ENCODE data around the gene COL5A1.

Gene COL5A1

GRCh38 chr9:134766587-134766986 lies 125.0 kb downstream of the COL5A1 start:
- no peak for DNase-seq (ENCODE audit: low read depth in 2 of 2)

GRCh38 chr9:134768332-134768708 lies 126.7 kb downstream of the COL5A1 start:
- no peak for DNase-seq (ENCODE audit: low read depth in 2 of 2)

GRCh38 chr9:134768709-134769351 lies 127.2 kb downstream of the COL5A1 start:
- no peak for DNase-seq (ENCODE audit: low read depth in 2 of 2)

- no peak for DNase-seq (ENCODE audit: low read depth in 2 of 2)
These were observed 129.7 kb downstream of the COL5A1 start for GRCh38 chr9:134770972-134771971.

GRCh38 chr9:134772331-134772730 lies 130.7 kb downstream of the COL5A1 start:
- DNase-seq (ENCODE audit: low read depth in 2 of 2), result no peak

DNA sequence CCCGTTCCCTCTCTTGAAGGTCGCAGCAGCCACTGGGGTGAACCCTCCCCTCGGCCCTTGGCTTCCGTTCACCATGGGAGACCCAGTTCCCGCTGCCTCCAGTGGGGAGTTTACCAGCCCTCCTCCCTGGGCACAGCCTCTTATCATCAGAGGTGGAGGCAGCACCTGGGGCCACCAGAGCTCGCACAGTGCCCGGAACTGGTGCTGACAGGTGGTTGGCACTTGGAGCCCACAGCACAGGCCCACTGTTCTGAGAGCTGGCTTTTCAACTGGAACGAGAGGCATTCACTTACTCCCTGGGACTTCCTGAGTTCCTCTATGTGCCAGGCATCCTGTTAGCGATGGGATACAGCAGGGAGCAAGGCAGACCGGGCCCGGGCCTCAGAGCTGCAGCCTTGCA lies 132.2 kb downstream of the COL5A1 start:
- DNase-seq (ENCODE audit: low read depth in 2 of 2), result no peak

DNA sequence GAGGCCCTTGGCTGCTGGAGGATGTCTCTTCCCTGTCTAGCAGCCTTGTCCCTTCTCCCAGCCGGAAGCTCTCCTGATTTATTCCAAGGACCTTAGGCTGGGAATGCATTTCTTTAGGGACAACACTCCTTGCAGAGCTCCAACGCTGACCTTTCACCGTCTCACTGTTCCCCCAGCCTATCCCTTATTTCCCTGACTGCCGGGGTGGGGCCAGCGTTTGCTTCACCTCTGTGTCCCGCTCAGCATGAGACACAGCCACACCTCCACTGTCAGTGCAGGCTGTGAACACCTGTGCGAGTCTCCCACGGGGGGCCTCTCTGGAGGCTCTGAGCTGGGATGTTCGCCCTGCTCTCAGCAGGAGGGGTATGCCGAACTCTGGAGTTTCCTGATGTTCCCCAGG lies 132.8 kb downstream of the COL5A1 start:
- no peak for DNase-seq (ENCODE audit: low read depth in 2 of 2)

DNA sequence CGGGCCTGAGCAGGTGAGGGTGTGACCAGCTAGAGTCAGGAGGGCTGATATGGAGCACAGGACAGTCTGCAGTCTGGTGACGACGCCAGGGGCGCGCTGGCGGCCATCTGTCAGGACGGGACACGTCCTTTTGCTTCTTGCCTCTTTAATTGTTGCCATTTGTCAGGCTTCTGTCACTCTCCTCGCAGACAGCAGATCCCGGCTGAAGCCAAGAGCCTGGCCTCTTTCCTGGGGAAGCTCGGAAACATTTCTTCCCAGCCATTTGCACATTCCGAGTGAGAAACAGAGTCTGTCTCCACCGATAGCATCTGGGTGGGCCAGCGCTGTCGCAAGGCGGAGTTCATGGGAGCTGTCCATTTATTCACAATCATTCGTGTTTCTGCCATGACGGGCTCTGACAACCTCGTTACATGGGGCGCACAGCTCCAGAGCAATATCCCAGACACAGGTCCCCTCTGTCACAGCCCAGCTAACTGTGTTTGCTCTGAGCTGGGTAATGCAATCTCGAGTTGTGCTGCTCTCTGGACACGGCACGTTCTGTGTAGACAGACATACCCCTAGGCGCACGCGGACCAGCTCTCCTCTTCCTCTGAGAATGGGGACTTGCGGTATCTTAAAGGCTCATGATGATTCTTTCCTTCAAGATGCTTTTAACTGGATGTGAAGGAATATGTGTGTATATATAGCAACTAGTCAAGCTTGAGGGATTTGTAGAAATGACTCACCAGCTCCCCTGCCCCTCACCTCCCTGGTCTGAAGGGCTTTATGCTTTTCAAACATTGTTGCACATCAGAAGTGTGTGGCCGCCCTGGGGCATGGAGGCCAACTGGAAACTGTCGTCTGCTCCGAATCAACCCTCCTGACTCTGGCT lies 133.7 kb downstream of the COL5A1 start:
- DNase-seq (ENCODE audit: low read depth in 2 of 2), result no peak

DNA sequence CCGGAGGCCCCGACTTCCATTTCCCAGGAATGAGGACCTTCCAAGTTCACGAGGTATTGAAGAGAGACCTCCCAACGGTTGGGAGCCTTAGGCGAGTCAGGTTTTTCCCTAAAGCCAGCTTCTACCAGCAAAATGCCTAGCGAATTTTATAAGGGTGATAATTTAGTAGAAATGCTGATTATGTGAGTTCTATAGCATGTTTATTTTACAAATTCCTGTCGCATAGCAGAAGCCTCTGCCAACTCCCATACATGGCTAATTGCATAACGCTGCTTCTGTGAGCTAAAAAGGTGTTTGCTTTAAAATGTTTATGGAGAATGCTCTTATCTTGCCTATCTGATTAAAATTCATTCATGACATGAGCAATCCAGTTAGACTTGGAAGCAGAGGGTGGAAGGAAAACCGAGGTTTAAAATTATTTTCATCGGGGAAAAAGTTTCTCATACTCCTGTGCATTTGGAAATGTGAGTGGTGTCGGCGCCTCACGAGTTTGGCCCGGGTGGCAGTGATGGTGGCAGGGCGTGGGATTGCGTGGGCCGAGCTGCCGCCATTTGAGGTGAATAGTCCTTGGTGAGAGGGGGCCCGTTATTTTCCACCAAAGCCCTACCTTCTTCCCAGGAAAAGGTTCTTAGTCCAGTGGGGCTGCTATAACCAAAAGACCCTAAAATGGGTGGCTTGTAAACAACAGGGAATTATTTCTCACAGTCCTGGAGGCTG lies 134.6 kb downstream of the COL5A1 start:
- no peak for DNase-seq (ENCODE audit: low read depth in 2 of 2)

GRCh38 chr9:134777153-134777552 lies 135.6 kb downstream of the COL5A1 start:
- DNase-seq (ENCODE audit: low read depth in 2 of 2), result no peak

DNA sequence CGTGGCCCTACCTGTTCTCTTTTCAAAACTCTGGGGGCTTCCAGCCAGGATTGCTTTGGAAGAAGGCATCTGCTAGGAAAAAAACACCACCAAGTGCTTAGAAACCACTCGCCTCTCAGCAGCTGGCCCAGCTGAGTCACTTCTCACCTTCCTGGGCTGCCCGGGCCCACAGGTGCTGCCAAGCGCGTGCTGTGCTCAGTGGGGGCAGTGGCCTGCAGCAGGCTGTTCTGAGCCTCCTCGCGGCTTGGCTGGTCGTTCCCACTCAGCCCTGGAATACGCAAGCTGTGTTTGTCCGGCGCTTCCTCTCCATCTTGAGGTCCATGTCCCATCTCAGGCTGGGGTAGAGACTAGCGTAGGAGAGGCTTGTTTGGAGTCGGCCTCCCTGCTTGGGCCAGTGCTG lies 136.6 kb downstream of the COL5A1 start:
- DNase-seq (ENCODE audit: low read depth in 2 of 2), result no peak

DNA sequence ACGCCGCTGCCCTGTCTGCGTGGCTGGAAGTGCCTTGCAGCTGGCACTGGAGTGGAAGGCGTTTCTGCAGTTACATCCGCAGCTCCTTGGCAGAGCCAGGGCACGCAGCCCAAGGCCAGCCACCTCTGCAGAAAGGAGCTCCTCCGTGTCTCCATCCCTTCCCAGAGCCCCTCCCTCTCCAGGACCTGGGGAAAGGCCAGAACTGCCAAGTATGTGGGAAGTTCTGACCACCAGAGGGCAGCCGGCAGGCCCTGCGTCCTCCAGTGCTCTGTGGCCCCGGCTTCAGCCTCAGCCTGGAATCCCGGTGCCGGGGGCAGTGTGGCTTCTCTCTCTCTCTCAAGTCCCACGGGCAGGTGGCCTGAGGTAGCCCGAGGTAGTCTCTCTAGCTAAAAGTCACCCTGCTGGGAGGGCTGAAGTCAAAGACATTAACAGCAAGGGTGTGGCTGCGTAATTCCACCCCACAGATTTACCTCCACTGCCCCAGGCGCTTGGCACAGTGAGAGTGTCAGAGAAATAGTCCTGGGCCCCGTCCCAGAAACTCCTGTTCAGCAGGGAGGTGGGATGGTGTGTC lies 137.3 kb downstream of the COL5A1 start:
- DNase-seq (ENCODE audit: low read depth in 2 of 2), result no peak

GRCh38 chr9:134779640-134780039 lies 138.0 kb downstream of the COL5A1 start:
- DNase-seq (ENCODE audit: low read depth in 2 of 2), result no peak

GRCh38 chr9:134781591-134782302 lies 140.1 kb downstream of the COL5A1 start:
- DNase-seq (ENCODE audit: low read depth in 2 of 2), result no peak

- DNase-seq (ENCODE audit: low read depth in 2 of 2), result no peak
These were observed 141.5 kb downstream of the COL5A1 start for GRCh38 chr9:134782921-134783698.

- no peak for DNase-seq (ENCODE audit: low read depth in 2 of 2)
These were observed 142.1 kb downstream of the COL5A1 start for GRCh38 chr9:134783699-134784039.

DNA sequence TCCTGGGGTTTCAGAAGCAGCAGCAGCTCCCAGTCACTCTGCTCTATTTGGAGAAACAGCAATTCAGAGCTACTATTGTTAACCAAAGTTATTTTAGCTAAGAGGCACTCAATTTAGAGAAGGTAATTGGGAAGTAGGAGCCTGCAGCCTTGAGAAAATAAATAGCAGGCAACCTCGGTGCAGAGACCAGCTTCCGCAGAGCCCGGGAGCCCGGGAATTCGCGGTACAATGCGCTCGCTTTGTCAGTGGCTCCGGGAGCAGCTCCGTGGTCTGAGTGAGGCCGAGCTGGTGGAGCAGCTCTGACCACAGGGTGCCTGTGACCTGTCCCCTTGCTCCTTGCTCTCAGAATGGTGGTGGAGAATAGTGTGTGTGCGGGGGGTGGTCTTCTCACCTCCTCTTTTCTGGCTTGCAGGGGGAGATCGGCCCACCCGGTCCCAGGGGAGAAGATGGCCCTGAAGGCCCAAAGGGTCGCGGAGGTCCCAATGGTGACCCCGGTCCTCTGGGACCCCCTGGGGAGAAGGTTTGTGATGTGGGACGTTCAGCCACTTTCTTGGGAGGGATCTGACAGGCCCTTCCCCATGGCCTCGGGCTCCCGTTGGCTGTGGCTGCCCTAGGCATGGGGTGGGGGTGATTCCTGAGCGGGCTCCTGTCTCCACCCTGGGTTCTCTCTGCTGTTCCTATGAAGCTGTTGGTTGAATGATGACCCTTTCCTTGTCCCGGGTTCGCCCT lies 143.1 kb downstream of the COL5A1 start:
- DNase-seq (ENCODE audit: low read depth in 2 of 2), result no peak

GRCh38 chr9:134785325-134786108 lies 143.9 kb downstream of the COL5A1 start:
- no peak for DNase-seq (ENCODE audit: low read depth in 2 of 2)
